Measurements from ENCODE around the gene BCL2L1.
"Not testable (repeated sequence)": the region's sequence is repeated elsewhere in the genome, so short reads cannot be mapped to it uniquely, and the experiment has no call there.

Gene BCL2L1

GRCh38 chr20:31654534-31654933, 68.1 kb downstream of the BCL2L1 start:
- H3K4me3 ChIP-seq (ENCODE audit: low read length), result no peak overlapping the region
- no peak for TF ChIP-seq CTCF (IDR thresholded peaks at IDR 0.05; ENCODE audit: insufficient read depth, low read depth, low read length, missing control alignments)
- no peak for DNase-seq (ENCODE audit: low read depth)

DNA sequence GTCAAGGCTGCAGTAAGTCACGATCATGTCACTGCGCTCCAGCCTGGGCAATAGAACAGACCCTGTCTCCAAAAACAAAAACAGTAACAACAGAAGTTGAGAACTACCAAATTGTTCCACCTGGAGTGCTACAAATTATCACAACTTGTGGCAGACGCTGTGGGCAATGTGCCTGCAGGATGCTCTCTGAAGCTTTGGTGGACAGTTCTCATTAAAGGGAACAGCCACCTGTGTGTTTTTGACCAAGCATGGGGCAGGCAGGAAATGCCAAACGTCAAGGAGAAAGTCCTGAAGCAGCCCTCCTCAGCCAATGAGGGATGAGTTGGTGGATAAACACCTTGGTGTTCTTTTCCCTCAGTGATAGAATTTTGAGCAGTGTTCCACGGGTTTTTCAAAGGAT, 69.1 kb downstream of the BCL2L1 start:
- TF ChIP-seq CTCF (IDR thresholded peaks at IDR 0.05; ENCODE audit: insufficient read depth, low read depth, low read length, missing control alignments), result no peak
- DNase-seq (ENCODE audit: low read depth), result no peak
- H3K4me3 ChIP-seq (ENCODE audit: low read length), result no peak overlapping the region

- no peak overlapping the region for H3K4me3 ChIP-seq (ENCODE audit: low read length)
- DNase-seq (ENCODE audit: low read depth), result peak; percentile 20
- no peak for TF ChIP-seq CTCF (IDR thresholded peaks at IDR 0.05; ENCODE audit: insufficient read depth, low read depth, low read length, missing control alignments)
Measured at GRCh38 chr20:31652917-31653396, 69.7 kb downstream of the BCL2L1 start.

- H3K4me3 ChIP-seq (ENCODE audit: low read length); DNase-seq (ENCODE audit: low read depth): not testable (repeated sequence)
Measured at GRCh38 chr20:31648104-31648503, 74.6 kb downstream of the BCL2L1 start.

GRCh38 chr20:31644701-31645100, 78.0 kb downstream of the BCL2L1 start:
- DNase-seq (ENCODE audit: low read depth), result no peak

DNA sequence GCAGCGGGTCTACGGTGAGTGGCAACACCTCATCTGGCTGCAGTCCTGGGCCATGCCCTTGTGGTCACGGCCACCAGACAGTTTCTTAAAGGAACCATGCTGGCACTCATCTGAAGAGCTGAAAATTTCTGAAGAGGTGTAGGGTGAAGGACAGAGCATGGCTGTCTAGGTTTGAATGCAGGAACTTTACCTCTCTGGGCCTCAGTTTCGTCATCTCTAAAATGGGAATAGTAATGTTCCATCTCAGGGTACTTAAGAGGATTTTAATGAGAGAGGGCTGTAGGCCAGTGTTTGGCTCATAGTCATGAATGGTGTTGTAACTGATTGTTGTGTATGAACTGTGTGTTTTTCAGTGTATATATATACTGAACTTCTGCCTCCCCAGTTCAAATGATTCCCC, 79.1 kb downstream of the BCL2L1 start:
- no peak for TF ChIP-seq CTCF (IDR thresholded peaks at IDR 0.05; ENCODE audit: insufficient read depth, low read depth, low read length, missing control alignments)
- H3K4me3 ChIP-seq (ENCODE audit: low read length), result no peak overlapping the region
- DNase-seq (ENCODE audit: low read depth), result no peak

More at GRCh38 chr20:31644701-31645100, 78.0 kb downstream of the BCL2L1 start:
- H3K4me3 ChIP-seq (ENCODE audit: low read length), result no peak overlapping the region
- no peak for TF ChIP-seq CTCF (IDR thresholded peaks at IDR 0.05; ENCODE audit: insufficient read depth, low read depth, low read length, missing control alignments)

DNA sequence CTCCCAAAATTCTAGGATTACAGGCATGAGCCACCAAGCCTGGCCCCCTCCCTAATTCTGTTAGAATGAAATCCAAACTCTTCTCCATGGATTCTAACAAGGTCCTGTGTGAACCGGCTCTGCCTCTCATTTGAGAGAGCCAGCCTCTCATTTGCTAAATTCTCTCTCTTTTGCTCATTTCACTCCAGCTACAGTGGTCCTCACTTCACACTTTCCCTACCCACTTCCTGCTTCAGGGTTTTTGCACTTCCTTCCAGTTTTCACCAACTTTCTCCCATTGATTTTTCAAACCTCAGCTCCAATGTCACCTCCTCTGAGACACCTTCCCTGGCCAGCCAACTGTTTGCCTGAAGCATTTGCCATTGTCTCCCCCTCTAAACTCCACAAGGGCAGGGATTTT, 79.8 kb downstream of the BCL2L1 start:
- no peak for TF ChIP-seq CTCF (IDR thresholded peaks at IDR 0.05; ENCODE audit: insufficient read depth, low read depth, low read length, missing control alignments)
- H3K4me3 ChIP-seq (ENCODE audit: low read length), result no peak overlapping the region
- no peak for DNase-seq (ENCODE audit: low read depth)

Measured in epithelial cell of esophagus (primary cell).